Measurements from ENCODE around the gene KRTAP5-3. TPM values are rescaled to one million over a fixed set of nuclear protein-coding genes. Genes with fewer than 3 reads are reported as not detected.
"Not testable (repeated sequence)": the region's sequence is repeated elsewhere in the genome, so short reads cannot be mapped to it uniquely, and the experiment has no call there.

Gene KRTAP5-3
- total RNA-seq, 1 experiment from 2014 or later = not detected

DNA sequence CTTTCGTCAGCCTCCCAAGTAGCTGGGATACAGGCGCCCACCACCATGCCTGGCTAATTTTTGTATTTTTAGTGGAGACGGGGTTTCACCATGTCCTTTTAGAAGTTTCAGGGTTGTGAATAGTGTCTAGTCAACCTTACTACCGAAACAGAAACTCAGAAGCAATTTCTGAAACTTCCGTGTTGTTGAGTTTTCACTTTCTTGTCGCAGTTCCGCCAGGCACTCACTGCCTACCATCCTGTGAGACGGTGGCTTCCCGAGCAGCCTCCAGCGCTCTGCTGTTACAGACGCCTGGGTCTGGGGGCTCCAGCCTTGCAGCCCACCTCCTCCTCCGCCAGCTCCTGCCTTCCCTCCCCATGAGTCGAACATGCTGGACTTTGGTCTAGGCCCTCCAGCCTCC is 2.3 kb downstream of the KRTAP5-3 start:
- POLR2A ChIA-PET; H3K4me1 Mint-ChIP-seq (ENCODE audit: insufficient read depth, unreplicated experiment); H3K9me3 Mint-ChIP-seq (ENCODE audit: unreplicated experiment); DNase-seq (ENCODE audit: unreplicated experiment); H3K27ac Mint-ChIP-seq (ENCODE audit: low read depth, unreplicated experiment); intact Hi-C loops (cut with micrococcal nuclease); BruUV-seq (replicated peaks); H3K36me3 Mint-ChIP-seq (ENCODE audit: insufficient read depth, unreplicated experiment); H3K4me3 Mint-ChIP-seq (ENCODE audit: unreplicated experiment): not testable (repeated sequence)
- CTCF ChIA-PET = interaction anchor here (1.4 kb wide), 1 partner anchor 11 kb away, joined by 9 read pairs; no protein-coding TSS in a partner anchor
- peaks cover 67% of the 10 kb centered on the region for H3K27me3 Mint-ChIP-seq (ENCODE audit: insufficient read depth, unreplicated experiment)

DNA sequence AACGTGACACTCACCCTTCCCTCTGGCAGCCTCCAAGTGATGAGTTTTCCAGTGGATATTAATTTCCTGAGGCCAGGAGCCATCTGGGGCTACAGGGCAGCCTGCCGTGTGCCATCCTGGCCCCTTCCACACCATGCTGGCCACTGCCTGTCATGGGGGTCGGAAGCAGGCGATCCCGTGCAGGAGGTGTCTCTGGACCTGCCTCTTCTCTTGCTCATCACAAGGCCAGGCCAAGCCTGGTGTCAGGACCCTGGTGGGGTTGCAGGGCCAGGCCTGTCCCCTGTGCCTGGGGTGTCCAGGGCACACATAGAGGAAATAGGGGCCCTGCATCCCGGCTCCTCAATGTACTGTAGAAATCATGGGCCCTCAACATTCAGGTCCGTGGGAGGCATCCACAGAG is 3.6 kb downstream of the KRTAP5-3 start:
- no peaks in the 10 kb centered on the region for H3K4me1 Mint-ChIP-seq (ENCODE audit: insufficient read depth, unreplicated experiment)
- ChIA-PET CTCF (interaction anchor here (1.4 kb wide), 1 partner anchor 10 kb away, joined by 9 read pairs; no protein-coding TSS in a partner anchor), POLR2A (no interaction called here)
- peaks cover 68% of the 10 kb centered on the region for H3K27me3 Mint-ChIP-seq (ENCODE audit: insufficient read depth, unreplicated experiment)
- no peak overlapping the region for H3K4me3 Mint-ChIP-seq (ENCODE audit: unreplicated experiment)
- H3K36me3 Mint-ChIP-seq (ENCODE audit: insufficient read depth, unreplicated experiment) = no peaks in the 10 kb centered on the region
- no TSS peak for BruUV-seq (replicated peaks)
- no peak for TF ChIP-seq CTCF (IDR thresholded peaks at IDR 0.05; ENCODE audit: unreplicated experiment)
- H3K9me3 Mint-ChIP-seq (ENCODE audit: unreplicated experiment) = no peaks in the 10 kb centered on the region
- no peak overlapping the region for H3K27ac Mint-ChIP-seq (ENCODE audit: low read depth, unreplicated experiment)
- no peak for DNase-seq (ENCODE audit: unreplicated experiment)
- intact Hi-C loops (cut with micrococcal nuclease) = no loop called here

DNA sequence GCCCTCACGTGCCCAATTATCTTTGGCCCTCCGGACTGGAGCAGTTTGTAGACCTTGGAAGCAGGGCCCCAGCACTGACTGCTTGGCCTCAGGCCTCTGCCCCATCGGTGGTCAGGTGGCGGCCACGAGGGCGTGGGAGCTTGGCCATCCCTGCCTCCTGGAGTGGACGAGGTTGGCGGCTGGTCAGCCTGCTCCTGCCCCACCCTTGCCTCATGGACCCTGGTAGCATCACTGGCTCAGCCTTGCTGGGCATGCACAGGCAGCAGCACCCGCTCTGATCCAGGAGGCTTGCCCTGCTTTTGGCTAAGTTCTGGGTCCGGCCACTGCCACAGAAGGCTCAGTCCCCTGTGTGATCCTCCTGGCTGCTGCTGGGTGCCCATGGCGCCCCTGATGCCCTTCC is 4.1 kb downstream of the KRTAP5-3 start:
- CTCF ChIA-PET = no interaction called here
- H3K4me3 Mint-ChIP-seq (ENCODE audit: unreplicated experiment) = no peak overlapping the region
- H3K4me1 Mint-ChIP-seq (ENCODE audit: insufficient read depth, unreplicated experiment) = no peaks in the 10 kb centered on the region

GRCh38 chr11:1603629-1604028 is 4.6 kb downstream of the KRTAP5-3 start:
- Mint-ChIP-seq H3K4me1 (ENCODE audit: insufficient read depth, unreplicated experiment) (no peaks in the 10 kb centered on the region), H3K36me3 (ENCODE audit: insufficient read depth, unreplicated experiment) (no peaks in the 10 kb centered on the region), H3K27ac (ENCODE audit: low read depth, unreplicated experiment) (no peak overlapping the region), H3K27me3 (ENCODE audit: insufficient read depth, unreplicated experiment) (peaks cover 75% of the 10 kb centered on the region), H3K9me3 (ENCODE audit: unreplicated experiment) (no peaks in the 10 kb centered on the region), H3K4me3 (ENCODE audit: unreplicated experiment) (no peak overlapping the region)
- intact Hi-C loops (cut with micrococcal nuclease) = no loop called here
- no peak for TF ChIP-seq CTCF (IDR thresholded peaks at IDR 0.05; ENCODE audit: unreplicated experiment)
- no peak for DNase-seq (ENCODE audit: unreplicated experiment)
- CTCF ChIA-PET = no interaction called here
- BruUV-seq (replicated peaks) = no TSS peak
- POLR2A ChIA-PET = no interaction called here

More for the DNA sequence above, 4.1 kb downstream of the KRTAP5-3 start:
- POLR2A ChIA-PET = no interaction called here
- BruUV-seq (replicated peaks) = no TSS peak
- H3K36me3 Mint-ChIP-seq (ENCODE audit: insufficient read depth, unreplicated experiment) = no peaks in the 10 kb centered on the region
- H3K9me3 Mint-ChIP-seq (ENCODE audit: unreplicated experiment) = no peaks in the 10 kb centered on the region
- intact Hi-C loops (cut with micrococcal nuclease) = no loop called here
- H3K27me3 Mint-ChIP-seq (ENCODE audit: insufficient read depth, unreplicated experiment) = peaks cover 70% of the 10 kb centered on the region
- no peak overlapping the region for H3K27ac Mint-ChIP-seq (ENCODE audit: low read depth, unreplicated experiment)
- TF ChIP-seq CTCF (IDR thresholded peaks at IDR 0.05; ENCODE audit: unreplicated experiment) = no peak
- DNase-seq (ENCODE audit: unreplicated experiment) = no peak

GRCh38 chr11:1601663-1602062 is 6.6 kb downstream of the KRTAP5-3 start:
- H3K9me3 Mint-ChIP-seq (ENCODE audit: unreplicated experiment); BruUV-seq (replicated peaks); intact Hi-C loops (cut with micrococcal nuclease); CTCF ChIA-PET; POLR2A ChIA-PET; H3K4me3 Mint-ChIP-seq (ENCODE audit: unreplicated experiment); H3K27ac Mint-ChIP-seq (ENCODE audit: low read depth, unreplicated experiment); H3K36me3 Mint-ChIP-seq (ENCODE audit: insufficient read depth, unreplicated experiment); H3K4me1 Mint-ChIP-seq (ENCODE audit: insufficient read depth, unreplicated experiment); DNase-seq (ENCODE audit: unreplicated experiment): not testable (repeated sequence)
- H3K27me3 Mint-ChIP-seq (ENCODE audit: insufficient read depth, unreplicated experiment) = peaks cover 84% of the 10 kb centered on the region

Measured in MCF 10A (cell line).